H1 (cell line): ENCODE results near the gene FNIP2. TPM values are rescaled to one million over a fixed set of nuclear protein-coding genes. Genes with fewer than 3 reads are reported as not detected.

Experiments
- CTCF ChIA-PET: fragments of 300-600 bp; sonication (Branson Sonifier 250); formaldehyde crosslinking; loops from one replicate; lab custom pipeline; 2021; ENCODE audit not compliant: partially characterized antibody; lab: Charles Lee
- POLR2A ChIA-PET: fragments of 300-600 bp; sonication (Branson Sonifier 250); formaldehyde crosslinking; loops from one replicate; lab custom pipeline; 2021; ENCODE audit warnings: inconsistent platforms; ENCODE audit not compliant: partially characterized antibody; lab: Charles Lee
- DNase-seq, 2 experiments: peaks; one replicate each; pipeline versions ENCODE4 v3.0.0 to v3.0.0-alpha.2; 2010 to 2022; ENCODE audit warnings: low spot score in 2 of 2, low read depth in 1 of 2, mixed read lengths in 1 of 2
- FAIRE-seq: peaks from 2 replicates; lab custom pipeline; 2011; peaks lifted over from hg19 to GRCh38; lab: Jason Lieb, UNC
- H2AFZ ChIP-seq: 2 replicates; pipeline ENCODE4 v1.8.1; 2012; ENCODE audit warnings: low read length, inconsistent platforms
- H2AK5ac ChIP-seq: 2 replicates; pipeline ENCODE4 v1.6.1; 2013; ENCODE audit warnings: low read depth, low read length
- H2BK120ac ChIP-seq: replicated peaks from 2 replicates; pipeline ENCODE3; 2013; ENCODE audit warnings: low read depth, low read length, inconsistent platforms
- H2BK12ac ChIP-seq: 2 replicates; pipeline ENCODE4 v1.6.1; 2013; ENCODE audit warnings: low read depth, low read length
- H2BK15ac ChIP-seq: 2 replicates; pipeline ENCODE4 v1.6.1; 2013; ENCODE audit warnings: low read length
- H2BK20ac ChIP-seq: 2 replicates; pipeline ENCODE4 v1.6.1; 2013; ENCODE audit warnings: low read length
- H2BK5ac ChIP-seq: 2 replicates; pipeline ENCODE4 v1.6.1; 2013; ENCODE audit warnings: low read depth, low read length
- H3K14ac ChIP-seq: 2 replicates; pipeline ENCODE4 v1.6.1; 2013; ENCODE audit warnings: inconsistent platforms; ENCODE audit not compliant: insufficient read length
- H3K18ac ChIP-seq: 2 replicates; pipeline ENCODE4 v1.6.1; 2013; ENCODE audit warnings: low read length; ENCODE audit errors: extremely low read depth
- H3K23ac ChIP-seq: 2 replicates; pipeline ENCODE4 v1.6.1; 2013; ENCODE audit warnings: inconsistent platforms; ENCODE audit not compliant: insufficient read length
- H3K23me2 ChIP-seq: 2 replicates; pipeline ENCODE4 v1.6.1; 2013; ENCODE audit warnings: low read depth, low read length
- H3K27ac ChIP-seq: 2 replicates; pipeline ENCODE4 v1.6.1; 2011; ENCODE audit warnings: low read depth, low read length, inconsistent platforms
- H3K27me3 ChIP-seq, 4 experiments: replicated peaks in 1 of 4; 1 replicate in 1 of 4; 2 replicates in 3 of 4; pipeline versions ENCODE4 v1.6.1 to v1.8.1; 2011 to 2013; ENCODE audit warnings: low read length in 3 of 4, mild to moderate bottlenecking in 3 of 4, inconsistent platforms in 2 of 4, mixed read lengths in 2 of 4, moderate library complexity in 1 of 4; ENCODE audit not compliant: control insufficient read depth in 3 of 4, insufficient read depth in 3 of 4; ENCODE audit errors: extremely low read depth in 1 of 4
- H3K36me3 ChIP-seq, 4 experiments: 2 replicates each; pipeline versions ENCODE4 v1.6.1 to v1.8.1; 2011 to 2013; ENCODE audit warnings: mild to moderate bottlenecking in 4 of 4, low read length in 3 of 4, moderate library complexity in 2 of 4, control low read depth in 1 of 4, inconsistent platforms in 1 of 4; ENCODE audit not compliant: insufficient read depth in 4 of 4, control insufficient read depth in 2 of 4
- H3K4ac ChIP-seq: replicated peaks from 2 replicates; pipeline ENCODE3; 2013; ENCODE audit warnings: low read length, low read depth, mixed read lengths, inconsistent platforms; ENCODE audit not compliant: insufficient read length
- H3K4me1 ChIP-seq, 4 experiments: replicated peaks in 1 of 4; 1 replicate in 1 of 4; 2 replicates in 3 of 4; pipeline versions ENCODE4 v1.6.1 to v1.8.1; 2011 to 2013; ENCODE audit warnings: low read length in 3 of 4, inconsistent platforms in 2 of 4, mixed read lengths in 1 of 4; ENCODE audit not compliant: insufficient read depth in 4 of 4, control insufficient read depth in 3 of 4
- H3K4me2 ChIP-seq, 2 experiments: 2 replicates each; pipeline versions ENCODE4 v1.6.1 to v1.8.1; 2011 to 2013; ENCODE audit warnings: low read depth in 2 of 2, low read length in 2 of 2, control low read depth in 1 of 2, inconsistent platforms in 1 of 2, mild to moderate bottlenecking in 1 of 2; ENCODE audit not compliant: insufficient read depth in 1 of 2
- H3K4me3 ChIP-seq, 4 experiments: fragments of 200-600, 300-600 bp in 1 of 4; sonication (generic), shearing (Covaris generic), sonication (Bioruptor Twin) in 1 of 4; 2 replicates each; pipeline versions ENCODE4 v1.5.1 to v1.8.1; 2011 to 2016; ENCODE audit warnings: low read length in 4 of 4, low read depth in 3 of 4, control low read depth in 2 of 4, inconsistent platforms in 2 of 4, mild to moderate bottlenecking in 2 of 4, mixed read lengths in 1 of 4, moderate library complexity in 1 of 4; ENCODE audit not compliant: insufficient read depth in 2 of 4; ENCODE audit errors: extremely low read depth in 1 of 4
- H3K56ac ChIP-seq: replicated peaks from 2 replicates; pipeline ENCODE3; 2013; ENCODE audit warnings: low read depth, mild to moderate bottlenecking, mixed read lengths, low read length, inconsistent platforms; ENCODE audit not compliant: insufficient read length
- H3K79me1 ChIP-seq: 2 replicates; pipeline ENCODE4 v1.6.1; 2013; ENCODE audit warnings: low read depth, low read length, control low read depth
- H3K79me2 ChIP-seq, 2 experiments: 2 replicates each; pipeline versions ENCODE4 v1.6.1 to v1.8.1; 2012 to 2013; ENCODE audit warnings: low read length in 2 of 2, mild to moderate bottlenecking in 2 of 2, inconsistent platforms in 1 of 2; ENCODE audit not compliant: insufficient read depth in 2 of 2, control insufficient read depth in 1 of 2
- H3K9ac ChIP-seq, 4 experiments: replicated peaks in 1 of 4; 1 replicate in 1 of 4; 2 replicates in 3 of 4; pipeline versions ENCODE4 v1.6.1 to v1.8.1; 2011 to 2013; ENCODE audit warnings: low read depth in 3 of 4, low read length in 3 of 4, control low read depth in 2 of 4, mild to moderate bottlenecking in 2 of 4, moderate library complexity in 2 of 4, inconsistent platforms in 1 of 4; ENCODE audit errors: extremely low read depth in 1 of 4
- H3K9me3 ChIP-seq, 2 experiments: 2 replicates each; pipeline versions ENCODE4 v1.6.1 to v1.8.1; 2012 to 2013; ENCODE audit warnings: mild to moderate bottlenecking in 2 of 2, moderate library complexity in 2 of 2, control low read depth in 1 of 2, inconsistent platforms in 1 of 2, low read depth in 1 of 2, low read length in 1 of 2, mixed read lengths in 1 of 2; ENCODE audit not compliant: insufficient read depth in 2 of 2
- H4K20me1 ChIP-seq, 2 experiments: replicated peaks in 1 of 2; 2 replicates each; pipeline versions ENCODE3 to v1.8.1; 2011 to 2013; ENCODE audit warnings: inconsistent platforms in 2 of 2, low read length in 2 of 2, mild to moderate bottlenecking in 1 of 2; ENCODE audit not compliant: insufficient read depth in 2 of 2, control insufficient read depth in 1 of 2
- H4K5ac ChIP-seq: 2 replicates; pipeline ENCODE4 v1.6.1; 2013; ENCODE audit warnings: low read length, low read depth, mixed read lengths, inconsistent platforms; ENCODE audit not compliant: insufficient read length
- H4K8ac ChIP-seq: 2 replicates; pipeline ENCODE4 v1.8.0; 2013; ENCODE audit warnings: mild to moderate bottlenecking, moderate library complexity, low read length, inconsistent platforms; ENCODE audit not compliant: insufficient read depth; ENCODE audit errors: extremely low read depth
- H4K91ac ChIP-seq: replicated peaks from 2 replicates; pipeline ENCODE3; 2013; ENCODE audit warnings: low read length, mixed read lengths, inconsistent platforms; ENCODE audit not compliant: insufficient read length
- CBX5 ChIP-seq: fragments of 300-800, 300-1000 bp; sonication (generic); IDR thresholded peaks from 2 replicates; pipeline ENCODE4 v1.7.1; 2016; ENCODE audit warnings: antibody characterized with exemption, low read length, low read depth
- CEBPB ChIP-seq: IDR thresholded peaks from 2 replicates; pipeline ENCODE4 v1.6.1; 2012; ENCODE audit warnings: low read depth, low read length
- EP300 ChIP-seq, 2 experiments: IDR thresholded peaks; 1 replicate in 1 of 2; 2 replicates in 1 of 2; pipeline ENCODE4 v1.6.1; 2011 to 2012; ENCODE audit warnings: low read depth in 2 of 2, low read length in 2 of 2, mild to moderate bottlenecking in 2 of 2, borderline replicate concordance in 1 of 2, inconsistent platforms in 1 of 2, moderate library complexity in 1 of 2
- JUN ChIP-seq: IDR thresholded peaks from 2 replicates; pipeline ENCODE4 v1.6.1; 2011; ENCODE audit warnings: low read depth, mild to moderate bottlenecking, improper control_type of control experiment, low read length
- JUND ChIP-seq: IDR thresholded peaks from 2 replicates; pipeline ENCODE4 v1.6.1; 2011; ENCODE audit warnings: mild to moderate bottlenecking, improper control_type of control experiment, low read length
- POU5F1 ChIP-seq: IDR thresholded peaks from 2 replicates; pipeline ENCODE4 v1.6.1; 2011; ENCODE audit warnings: low read depth, mild to moderate bottlenecking, low read length, moderate library complexity
- RXRA ChIP-seq: IDR thresholded peaks from 2 replicates; pipeline ENCODE4 v1.6.1; 2011; ENCODE audit warnings: low read depth, mild to moderate bottlenecking, low read length, moderate library complexity; ENCODE audit not compliant: insufficient read depth
- SP1 ChIP-seq: IDR thresholded peaks from 2 replicates; pipeline ENCODE4 v1.6.1; 2011; ENCODE audit warnings: low read depth, low read length
- SP4 ChIP-seq: IDR thresholded peaks from 2 replicates; pipeline ENCODE4 v1.6.1; 2012; ENCODE audit warnings: low read length, inconsistent platforms
- polyA plus RNA-seq, 7 experiments: library from polyadenylated mRNA; depleted of rRNA in 3 of 7; stranded (reverse) in 5 of 7; unstranded in 2 of 7; fragments of >200 nt in 5 of 7; fragments of 200-250 nt in 2 of 7; gene quantifications; 1 replicate in 5 of 7; 2 replicates in 1 of 7; 4 replicates in 1 of 7; pipeline versions ENCODE4 v1.2.1 to v1.2.3, GENCODE V29; 2011 to 2013; ENCODE audit warnings: missing spikeins in 2 of 7, mixed read lengths in 2 of 7
- total RNA-seq: library from RNA; stranded (reverse); fragmentation: NEBNext Ultra II Directional; extraction: Animal tissue kit (Norgen Biotek cat#: 25700); gene quantifications from 2 replicates; pipeline ENCODE4 v1.2.1, GENCODE V29; 2021
- TF ChIP-seq, protein P1 (sequence below): IDR thresholded peaks from 2 replicates; pipeline ENCODE4 v1.6.1; 2012; ENCODE audit warnings: low read length, inconsistent platforms

Gene FNIP2
- total and polyA plus RNA-seq, 2 of the 8 experiments (the other 6 are each of a cell fraction or from before 2014, with no cell fraction given), result 4.0 to 13.0 TPM

- H3K4ac ChIP-seq, result no peak overlapping the region
- H3K79me1 ChIP-seq, result no peaks in the 10 kb centered on the region
- H4K8ac ChIP-seq, result no peak overlapping the region
- no peak overlapping the region for H2BK15ac ChIP-seq
- H4K20me1 ChIP-seq, result no peaks in the 10 kb centered on the region
- H2BK120ac ChIP-seq, result no peak overlapping the region
- H3K56ac ChIP-seq, result no peak overlapping the region
- no peak overlapping the region for H2BK20ac ChIP-seq
- FAIRE-seq, result no peak
- no peak overlapping the region for H3K14ac ChIP-seq
- H3K18ac ChIP-seq, result no peak overlapping the region
- H3K27ac ChIP-seq, result no peak overlapping the region
- H3K23ac ChIP-seq, result no peak overlapping the region
- H3K9ac ChIP-seq, result no peak overlapping the region
- no peak overlapping the region for H4K5ac ChIP-seq
- H2AFZ ChIP-seq, result no peak overlapping the region
- POLR2A ChIA-PET, result no interaction called here
- H3K23me2 ChIP-seq, result no peaks in the 10 kb centered on the region
- H3K36me3 ChIP-seq, result no peaks in the 10 kb centered on the region
- H3K79me2 ChIP-seq, result no peaks in the 10 kb centered on the region
- H4K91ac ChIP-seq, result no peak overlapping the region
- peaks cover 0 to 7% of the 10 kb centered on the region in 2 experiments; a peak in 2 of 4 replicates for H3K9me3 ChIP-seq
- TF ChIP-seq JUN (no peak), JUND (no peak), EP300 (IDR thresholded peaks at IDR 0.05; ENCODE audit: borderline replicate concordance in 1 of 2, low read depth in 2 of 2, low read length in 2 of 2) (no peak), CEBPB (no peak), SP4 (no peak), RXRA (no peak), POU5F1 (no peak), SP1 (no peak), CBX5 (no peak)
- TF ChIP-seq, protein P1, sequence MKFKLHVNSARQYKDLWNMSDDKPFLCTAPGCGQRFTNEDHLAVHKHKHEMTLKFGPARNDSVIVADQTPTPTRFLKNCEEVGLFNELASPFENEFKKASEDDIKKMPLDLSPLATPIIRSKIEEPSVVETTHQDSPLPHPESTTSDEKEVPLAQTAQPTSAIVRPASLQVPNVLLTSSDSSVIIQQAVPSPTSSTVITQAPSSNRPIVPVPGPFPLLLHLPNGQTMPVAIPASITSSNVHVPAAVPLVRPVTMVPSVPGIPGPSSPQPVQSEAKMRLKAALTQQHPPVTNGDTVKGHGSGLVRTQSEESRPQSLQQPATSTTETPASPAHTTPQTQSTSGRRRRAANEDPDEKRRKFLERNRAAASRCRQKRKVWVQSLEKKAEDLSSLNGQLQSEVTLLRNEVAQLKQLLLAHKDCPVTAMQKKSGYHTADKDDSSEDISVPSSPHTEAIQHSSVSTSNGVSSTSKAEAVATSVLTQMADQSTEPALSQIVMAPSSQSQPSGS, result no peak
- TF ChIP-seq, all 59 proteins: peak for 0
- H3K4me3 ChIP-seq, result no peak overlapping the region
- H3K4me2 ChIP-seq, result no peak overlapping the region
- H2BK12ac ChIP-seq, result no peak overlapping the region
- CTCF ChIA-PET, result interaction anchor here (0.7 to 1.2 kb wide), 2 partner anchors 77 to 546 kb away, joined by 4 read pairs; no protein-coding TSS in a partner anchor
- no peak overlapping the region for H2AK5ac ChIP-seq
- H2BK5ac ChIP-seq, result no peak overlapping the region
- no peaks in the 10 kb centered on the region for H3K4me1 ChIP-seq
- no peaks in the 10 kb centered on the region for H3K27me3 ChIP-seq
- no peak for DNase-seq
Measured at GRCh38 chr4:158756588-158756987, 12.2 kb upstream of the FNIP2 start.
